Heart left ventricle (tissue), 16 donors: ENCODE results near the gene CHN1. TPM values are rescaled to one million over a fixed set of nuclear protein-coding genes. Genes with fewer than 3 reads are reported as not detected.
A peak's percentile ranks its signal among the peaks of the same experiment; 100 is the strongest.

ENCODE experiments used
- ATAC-seq, 4 donors: fragments of 200-7000 bp; cut with Tn5 transposase; one replicate each; pipeline ENCODE4 v1.9.1; 2020 to 2022; ENCODE audit warnings: moderate library complexity in 4 of 4, mild to moderate bottlenecking in 3 of 4, moderate number of reproducible peaks in 1 of 4
- DNase-seq, 5 donors: peaks; one replicate each; pipeline ENCODE4 v3.0.0-alpha.2; 2020
- H3K27ac ChIP-seq, 12 donors: fragments of 200-600 bp; sonication (generic) in 4 of 12; one replicate each; pipeline versions ENCODE4 v1.5.0 to v1.8.0; 2016 to 2022; ENCODE audit warnings: mild to moderate bottlenecking in 2 of 12
- H3K27me3 ChIP-seq, 9 donors: fragments of 200-600 bp; sonication (generic) in 2 of 9; one replicate each; pipeline versions ENCODE4 v1.5.1 to v1.8.0; 2016 to 2022; ENCODE audit warnings: mild to moderate bottlenecking in 3 of 9
- H3K36me3 ChIP-seq, 9 donors: fragments of 200-600 bp; sonication (generic) in 2 of 9; one replicate each; pipeline versions ENCODE4 v1.5.0 to v1.8.0; 2018 to 2022; ENCODE audit warnings: mild to moderate bottlenecking in 2 of 9
- H3K4me1 ChIP-seq, 12 donors: fragments of 200-600 bp; sonication (generic) in 4 of 12; one replicate each; pipeline versions ENCODE4 v1.5.0 to v1.8.0; 2016 to 2022; ENCODE audit warnings: mild to moderate bottlenecking in 3 of 12
- H3K4me3 ChIP-seq, 12 donors: fragments of 200-600 bp; sonication (generic) in 4 of 12; one replicate each; pipeline versions ENCODE4 v1.5.0 to v1.8.0; 2017 to 2022; ENCODE audit warnings: mild to moderate bottlenecking in 9 of 12, moderate library complexity in 4 of 12
- H3K9me3 ChIP-seq, 12 donors: fragments of 200-600 bp; sonication (generic) in 4 of 12; one replicate each; pipeline versions ENCODE4 v1.5.0 to v1.8.0; 2016 to 2022; ENCODE audit warnings: mild to moderate bottlenecking in 1 of 12
- CTCF ChIP-seq, 12 donors: fragments of 200-600 bp; sonication (generic) in 4 of 12; IDR thresholded peaks; one replicate each; pipeline versions ENCODE4 v1.5.0 to v1.8.0; 2018 to 2022; ENCODE audit warnings: antibody characterized with exemption in 12 of 12, mild to moderate bottlenecking in 5 of 12
- POLR2A ChIP-seq, 2 donors: fragments of 450-650 bp; IDR thresholded peaks; one replicate each; pipeline ENCODE4 v1.6.1; 2017; ENCODE audit warnings: antibody characterized with exemption in 2 of 2, mild to moderate bottlenecking in 2 of 2, moderate library complexity in 2 of 2
- WGBS, 4 donors: extraction: QIAGEN DNeasy Blood & Tissue Kit in 2 of 4; methylation state at CpG; one replicate each; pipeline versions ENCODE4 v1.1.5 to v1.1.7; 2013 to 2018; 5-methylcytosine and 5-hydroxymethylcytosine counted together
- intact Hi-C, 10 donors: fragments of 100-400 bp; cut with DNase I; formaldehyde crosslinking; loops; one replicate each; pipeline versions ENCODE4 v1.11.1 to v1.14.2; 2022
- polyA plus RNA-seq, 2 donors: library from polyadenylated mRNA; stranded (reverse); fragments of 200-250 nt; gene quantifications; one replicate each; pipeline ENCODE4 v1.2.3, GENCODE V29; 2013
- total RNA-seq, 9 donors: library from RNA; depleted of rRNA in 2 of 9; stranded (reverse); fragments of >200 nt in 2 of 9; fragmentation: NEBNext Ultra II Directional in 3 of 9; extraction: Animal tissue kit (Norgen Biotek cat#: 25700) in 3 of 9; gene quantifications; one replicate each; pipeline versions ENCODE4 v1.1.0 to v1.2.4, GENCODE V29; 2016 to 2023
- donor health status: ischemic (EF 13 %, LVEDD 7.1; RV severe dilation, severe dysfunction).
- donor health status: healthy with polysubstance abuse.
- donor health status: DM: no; HTN: yes; CAD: no.
- donor health status: DM: no; HTN: no; CAD: no.
- donor health status: ischemic (EF 25% LVEDD 6.9; RV normal size, moderate dysfunction).
- donor health status: ischemic (EF 25% LVEDD 5.7; RV mildly dilated, moderate dysfunction).
- donor health status: healthy.
- donor health status: DM: yes; HTN: yes; CAD: no.
- donor health status: ischemic (EF 35%, LVEDD 5.7; RV mildly dilated, moderate dysfunction).
- donor health status: nonischemic (EF 11% LVEDD 7.7; RV severe dilation, severe dysfunction).
- donor health status: DM: yes; HTN: yes; CAD: no.
- donor health status: PGD.
- donor health status: ischemic (EF 29% LVEDD 5.4; RV normal size, mild dysfunction).
- donor health status: nonischemic (EF 23%, LVEDD 6.1; RV moderate dilation, normal function).

Gene CHN1
- total and polyA plus RNA-seq, 11 donors = 6.9 to 24.3 (median 19.2) TPM

- no peak overlapping the region for H3K27ac ChIP-seq
- no peaks in the 10 kb centered on the region for H3K9me3 ChIP-seq
- intact Hi-C loops = no loop called here
- 79 to 84% (median 80%) methylated on average over 9 of the region's 9 CpGs for WGBS, 4 donors
- H3K4me1 ChIP-seq = peaks cover 0 to 20% (median 9%) of the 10 kb centered on the region in 12 donors
- H3K36me3 ChIP-seq = no peaks in the 10 kb centered on the region
- TF ChIP-seq POLR2A (IDR thresholded peaks at IDR 0.05) (no peak), CTCF (IDR thresholded peaks at IDR 0.05) (no peak)
- H3K4me3 ChIP-seq = no peak overlapping the region
- H3K27me3 ChIP-seq = no peaks in the 10 kb centered on the region
- DNase-seq (no peak), ATAC-seq (no peak)
These were observed 236.6 kb downstream of the CHN1 start for GRCh38 chr2:174768557-174768956.

GRCh38 chr2:174766271-174766670 lies 238.9 kb downstream of the CHN1 start:
- intact Hi-C loops = no loop called here
- no peak for TF ChIP-seq CTCF (IDR thresholded peaks at IDR 0.05)
- TF ChIP-seq POLR2A (IDR thresholded peaks at IDR 0.05) = no peak
- WGBS, 4 donors = 86 to 94% (median 92%) methylated on average over 1 of the region's 1 CpG
- H3K27ac ChIP-seq = no peak overlapping the region
- peaks cover 0 to 21% (median 2%) of the 10 kb centered on the region in 12 donors for H3K4me1 ChIP-seq
- no peaks in the 10 kb centered on the region for H3K9me3 ChIP-seq
- DNase-seq = no peak
- no peaks in the 10 kb centered on the region for H3K27me3 ChIP-seq
- H3K36me3 ChIP-seq = no peaks in the 10 kb centered on the region
- no peak for ATAC-seq
- no peak overlapping the region for H3K4me3 ChIP-seq

GRCh38 chr2:174765576-174765975 lies 239.6 kb downstream of the CHN1 start:
- H3K4me1 ChIP-seq = peaks cover 0 to 21% (median 2%) of the 10 kb centered on the region in 12 donors
- intact Hi-C loops = no loop called here
- no peaks in the 10 kb centered on the region for H3K36me3 ChIP-seq
- DNase-seq = no peak
- no peak overlapping the region for H3K27ac ChIP-seq
- H3K27me3 ChIP-seq = no peaks in the 10 kb centered on the region
- WGBS, 4 donors = 85 to 90% (median 87%) methylated on average over 4 of the region's 4 CpGs
- H3K9me3 ChIP-seq = no peaks in the 10 kb centered on the region
- no peak overlapping the region for H3K4me3 ChIP-seq
- ATAC-seq = no peak
- TF ChIP-seq POLR2A (IDR thresholded peaks at IDR 0.05) = no peak
- TF ChIP-seq CTCF (IDR thresholded peaks at IDR 0.05) = no peak

- DNase-seq (no peak), ATAC-seq (peak in 1 of 4 donors; percentile 9)
- WGBS, 4 donors = 89 to 92% (median 90%) methylated on average over 13 of the region's 13 CpGs
- TF ChIP-seq POLR2A (IDR thresholded peaks at IDR 0.05) (no peak), CTCF (IDR thresholded peaks at IDR 0.05) (no peak)
- Histone ChIP-seq H3K36me3 (no peaks in the 10 kb centered on the region), H3K4me1 (peaks cover 0 to 21% (median 2%) of the 10 kb centered on the region in 12 donors), H3K27me3 (no peaks in the 10 kb centered on the region), H3K9me3 (no peaks in the 10 kb centered on the region), H3K4me3 (no peak within 1 kb of the TSS), H3K27ac (no peak within 1 kb of the TSS)
- intact Hi-C loops = no loop called here
These were observed 240.6 kb downstream of the CHN1 start, which contains the start of gene CHRNA1 for GRCh38 chr2:174764280-174765255. Gene CHRNA1 (minus strand): TSS chr2:174764472. CDS start chr2:174764394, 78 bp downstream.
